Adrenal gland (tissue), 5 donors: ENCODE data around the gene BSDC1.

ENCODE experiments used
- POLR2A ChIP-seq, 2 donors: fragments of 450-650 bp; IDR thresholded peaks; one replicate each; pipeline ENCODE4 v1.6.1; 2017; ENCODE audit warnings: antibody characterized with exemption in 2 of 2, mild to moderate bottlenecking in 2 of 2, moderate library complexity in 1 of 2
- TF ChIP-seq, protein P1 (sequence below), 6 experiments: fragments of 450-650 bp in 4 of 6; fragments of 200-600 bp in 2 of 6; sonication (generic) in 1 of 6; IDR thresholded peaks; 1 replicate in 5 of 6; 2 replicates in 1 of 6; pipeline versions ENCODE4 v1.5.1 to v1.8.0; 2016 to 2021; ENCODE audit warnings: antibody characterized with exemption in 6 of 6, mild to moderate bottlenecking in 2 of 6, moderate library complexity in 1 of 6
- donor health status: DM: no; HTN: no; CAD: no.

- no peak for TF ChIP-seq POLR2A (IDR thresholded peaks at IDR 0.05)
- TF ChIP-seq, protein P1, sequence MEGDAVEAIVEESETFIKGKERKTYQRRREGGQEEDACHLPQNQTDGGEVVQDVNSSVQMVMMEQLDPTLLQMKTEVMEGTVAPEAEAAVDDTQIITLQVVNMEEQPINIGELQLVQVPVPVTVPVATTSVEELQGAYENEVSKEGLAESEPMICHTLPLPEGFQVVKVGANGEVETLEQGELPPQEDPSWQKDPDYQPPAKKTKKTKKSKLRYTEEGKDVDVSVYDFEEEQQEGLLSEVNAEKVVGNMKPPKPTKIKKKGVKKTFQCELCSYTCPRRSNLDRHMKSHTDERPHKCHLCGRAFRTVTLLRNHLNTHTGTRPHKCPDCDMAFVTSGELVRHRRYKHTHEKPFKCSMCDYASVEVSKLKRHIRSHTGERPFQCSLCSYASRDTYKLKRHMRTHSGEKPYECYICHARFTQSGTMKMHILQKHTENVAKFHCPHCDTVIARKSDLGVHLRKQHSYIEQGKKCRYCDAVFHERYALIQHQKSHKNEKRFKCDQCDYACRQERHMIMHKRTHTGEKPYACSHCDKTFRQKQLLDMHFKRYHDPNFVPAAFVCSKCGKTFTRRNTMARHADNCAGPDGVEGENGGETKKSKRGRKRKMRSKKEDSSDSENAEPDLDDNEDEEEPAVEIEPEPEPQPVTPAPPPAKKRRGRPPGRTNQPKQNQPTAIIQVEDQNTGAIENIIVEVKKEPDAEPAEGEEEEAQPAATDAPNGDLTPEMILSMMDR (IDR thresholded peaks at IDR 0.05): no peak
Observed at GRCh38 chr1:32353886-32354570, 40.2 kb downstream of the BSDC1 start.
